ENCODE results near the gene WDR48. TPM values are rescaled to one million over a fixed set of nuclear protein-coding genes. Genes with fewer than 3 reads are reported as not detected.
A peak's percentile ranks its signal among the peaks of the same experiment; 100 is the strongest.

WDR48 gene
- total and polyA plus RNA-seq, 9 of the 15 experiments (the other 6 are each of a cell fraction or from before 2014, with no cell fraction given), result 26.6 to 70.6 (median 48.0) TPM

DNA sequence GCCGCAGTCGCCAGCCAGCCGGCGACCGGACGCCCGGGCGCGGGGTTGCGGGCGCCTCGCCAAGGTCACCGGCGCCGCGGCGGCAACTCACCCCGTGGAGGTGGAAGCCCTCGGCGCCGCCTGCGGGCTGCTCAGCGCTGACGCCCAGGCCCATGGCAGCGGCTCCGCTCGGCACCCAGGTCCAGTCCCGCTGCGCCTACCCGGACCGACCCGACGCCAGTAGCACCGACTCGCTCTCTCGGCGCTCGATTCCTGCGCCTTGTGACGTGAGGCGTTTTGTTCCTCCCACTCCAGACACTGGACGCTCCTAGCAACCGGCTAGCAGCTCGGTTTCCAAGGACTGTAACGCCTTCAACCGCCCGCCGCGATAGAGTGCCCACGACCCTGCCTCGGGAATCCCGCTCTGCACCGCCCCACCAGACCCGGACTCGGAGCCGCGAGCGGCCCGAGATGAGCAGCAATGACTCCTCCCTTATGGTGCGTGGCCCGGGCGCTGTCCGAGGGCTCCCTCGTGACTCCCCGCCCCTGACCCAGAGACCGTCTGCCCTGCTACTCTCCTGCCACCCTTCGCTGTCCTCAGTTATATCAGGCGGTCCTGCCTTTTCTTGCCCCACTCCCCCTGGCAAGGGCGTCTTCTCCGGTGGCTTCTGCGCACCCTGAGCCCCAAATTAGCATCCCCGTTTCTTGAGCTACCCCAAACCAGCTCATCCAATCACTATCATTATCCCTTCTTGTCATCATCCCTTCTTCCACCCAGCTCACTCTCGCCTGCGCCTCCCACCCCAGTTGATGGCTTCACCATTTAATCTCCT lies 55.8 kb downstream of the WDR48 start, which contains the start of the genes GORASP1 and TTC21A (continued):
- TF ChIP-seq, protein P1, sequence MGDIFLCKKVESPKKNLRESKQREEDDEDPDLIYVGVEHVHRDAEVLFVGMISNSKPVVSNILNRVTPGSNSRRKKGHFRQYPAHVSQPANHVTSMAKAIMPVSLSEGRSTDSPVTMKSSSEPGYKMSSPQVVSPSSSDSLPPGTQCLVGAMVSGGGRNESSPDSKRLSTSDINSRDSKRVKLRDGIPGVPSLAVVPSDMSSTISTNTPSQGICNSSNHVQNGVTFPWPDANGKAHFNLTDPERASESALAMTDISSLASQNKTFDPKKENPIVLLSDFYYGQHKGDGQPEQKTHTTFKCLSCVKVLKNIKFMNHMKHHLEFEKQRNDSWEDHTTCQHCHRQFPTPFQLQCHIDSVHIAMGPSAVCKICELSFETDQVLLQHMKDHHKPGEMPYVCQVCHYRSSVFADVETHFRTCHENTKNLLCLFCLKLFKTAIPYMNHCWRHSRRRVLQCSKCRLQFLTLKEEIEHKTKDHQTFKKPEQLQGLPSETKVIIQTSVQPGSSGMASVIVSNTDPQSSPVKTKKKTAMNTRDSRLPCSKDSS (IDR thresholded peaks at IDR 0.05; ENCODE audit: low read depth, partially characterized antibody), result no peak
- TF ChIP-seq, protein P2, sequence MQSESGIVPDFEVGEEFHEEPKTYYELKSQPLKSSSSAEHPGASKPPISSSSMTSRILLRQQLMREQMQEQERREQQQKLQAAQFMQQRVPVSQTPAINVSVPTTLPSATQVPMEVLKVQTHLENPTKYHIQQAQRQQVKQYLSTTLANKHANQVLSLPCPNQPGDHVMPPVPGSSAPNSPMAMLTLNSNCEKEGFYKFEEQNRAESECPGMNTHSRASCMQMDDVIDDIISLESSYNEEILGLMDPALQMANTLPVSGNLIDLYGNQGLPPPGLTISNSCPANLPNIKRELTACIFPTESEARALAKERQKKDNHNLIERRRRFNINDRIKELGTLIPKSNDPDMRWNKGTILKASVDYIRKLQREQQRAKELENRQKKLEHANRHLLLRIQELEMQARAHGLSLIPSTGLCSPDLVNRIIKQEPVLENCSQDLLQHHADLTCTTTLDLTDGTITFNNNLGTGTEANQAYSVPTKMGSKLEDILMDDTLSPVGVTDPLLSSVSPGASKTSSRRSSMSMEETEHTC (IDR thresholded peaks at IDR 0.05), result peak; percentile 39; the same call in 1 of the 2 replicates
- TF ChIP-seq HMGXB4 (CRISPR knock-in tag; IDR thresholded peaks at IDR 0.05), result 0 out of 2 replicates have a peak, but pooled peaks have one; percentile 68
- TF ChIP-seq GABPB1 (CRISPR knock-in tag; IDR thresholded peaks at IDR 0.05), result peak; percentile 71
- TF ChIP-seq ZNF639 (CRISPR knock-in tag; conservative IDR thresholded peaks at IDR 0.05 in 1 of 2, IDR thresholded peaks at IDR 0.05 in 1 of 2), result peak in 1 of 2 experiments; percentile 77; a peak in 1 of 4 replicates
- TF ChIP-seq HDAC1 (IDR thresholded peaks at IDR 0.05), result peak in 1 of 2 experiments; percentile 83; a peak in 2 of 4 replicates
- TF ChIP-seq DLX4 (CRISPR knock-in tag; IDR thresholded peaks at IDR 0.05), result no peak
- TF ChIP-seq EP400 (IDR thresholded peaks at IDR 0.05), result peak; percentile 39; the same call in 1 of the 2 replicates
- 0 out of 2 replicates have a peak, but pooled peaks have one; percentile 13 for TF ChIP-seq ZNF165 (CRISPR knock-in tag; IDR thresholded peaks at IDR 0.05; ENCODE audit: borderline replicate concordance)
- TF ChIP-seq NFXL1 (CRISPR knock-in tag; IDR thresholded peaks at IDR 0.05), result no peak
- TF ChIP-seq RAD21 (CRISPR knock-in tag; conservative IDR thresholded peaks at IDR 0.05 in 1 of 2, IDR thresholded peaks at IDR 0.05 in 1 of 2), result no peak
- no peak for TF ChIP-seq NEUROD1 (IDR thresholded peaks at IDR 0.05; ENCODE audit: borderline replicate concordance, low read depth, low read length, partially characterized antibody)
- no peak for TF ChIP-seq GTF2E2 (tag; IDR thresholded peaks at IDR 0.05)
- TF ChIP-seq CTBP1 (IDR thresholded peaks at IDR 0.05; ENCODE audit: borderline replicate concordance), result peak; percentile 53; the same call in 1 of the 2 replicates
- TF ChIP-seq GABPB2 (CRISPR knock-in tag; conservative IDR thresholded peaks at IDR 0.05), result no peak
- TF ChIP-seq, protein P3, sequence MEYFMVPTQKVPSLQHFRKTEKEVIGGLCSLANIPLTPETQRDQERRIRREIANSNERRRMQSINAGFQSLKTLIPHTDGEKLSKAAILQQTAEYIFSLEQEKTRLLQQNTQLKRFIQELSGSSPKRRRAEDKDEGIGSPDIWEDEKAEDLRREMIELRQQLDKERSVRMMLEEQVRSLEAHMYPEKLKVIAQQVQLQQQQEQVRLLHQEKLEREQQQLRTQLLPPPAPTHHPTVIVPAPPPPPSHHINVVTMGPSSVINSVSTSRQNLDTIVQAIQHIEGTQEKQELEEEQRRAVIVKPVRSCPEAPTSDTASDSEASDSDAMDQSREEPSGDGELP (CRISPR knock-in tag; IDR thresholded peaks at IDR 0.05; ENCODE audit: borderline replicate concordance), result peak; percentile 77; the same call in 1 of the 2 replicates
- no peak for TF ChIP-seq ZNF121 (CRISPR knock-in tag; conservative IDR thresholded peaks at IDR 0.05)
- TF ChIP-seq NFE2 (IDR thresholded peaks at IDR 0.05; ENCODE audit: low read depth), result peak; percentile 39; the same call in 1 of the 2 replicates
